HCT116 (cell line): Measurements from ENCODE around the gene ATP1B3. TPM values are rescaled to one million over a fixed set of nuclear protein-coding genes. Genes with fewer than 3 reads are reported as not detected.

ENCODE experiments used
- ATAC-seq: fragments of 200-7000 bp; cut with Tn5 transposase; 2 replicates; pipeline ENCODE4 v1.9.1; 2020; ENCODE audit warnings: mild to moderate bottlenecking, moderate library complexity
- BruUV-seq: library from RNA; stranded (reverse); fragments of 400-500 nt; replicated peaks from 2 replicates; lab custom pipeline; 2021; lab: Mats Ljungman, UMichigan
- CTCF ChIA-PET: fragments of 300-600 bp; sonication (Branson Sonifier 250); formaldehyde crosslinking; loops from one replicate; lab custom pipeline; 2021; ENCODE audit warnings: antibody characterized with exemption; lab: Charles Lee
- POLR2A ChIA-PET: fragments of 300-600, 350-600 bp; sonication (Branson Sonifier 250); formaldehyde crosslinking; loops from one replicate; lab custom pipeline; 2021; ENCODE audit warnings: antibody characterized with exemption; lab: Charles Lee
- RAD21 ChIA-PET, 2 experiments: fragments of 300-600 bp; sonication (Branson Sonifier 250); formaldehyde crosslinking; loops; one replicate each; lab custom pipeline; 2023; ENCODE audit warnings: low total read pairs in 2 of 2; ENCODE audit not compliant: uncharacterized antibody in 2 of 2, unreplicated experiment in 2 of 2, low non-redundant PET in 1 of 2; lab: Charles Lee
- DNase-seq: peaks from one replicate; pipeline ENCODE4 v3.0.0-alpha.2; 2010; ENCODE audit warnings: low read depth, low spot score
- H2AFZ ChIP-seq: fragments of 200-600 bp; shearing (Covaris generic), sonication (generic); 2 replicates; pipeline ENCODE4 v1.6.1; 2017; ENCODE audit warnings: low read depth, mixed run types, mixed read lengths, antibody characterized with exemption, low read length; ENCODE audit not compliant: poor library complexity, severe bottlenecking
- H3K27ac ChIP-seq: 2 replicates; pipeline ENCODE4 v1.5.1; 2012; ENCODE audit warnings: low read depth, low read length
- H3K27me3 ChIP-seq: fragments of 200-600 bp; sonication (generic); 2 replicates; pipeline ENCODE4 v1.6.1; 2016; ENCODE audit warnings: mixed run types, low read length, mixed read lengths; ENCODE audit not compliant: insufficient read depth
- H3K36me3 ChIP-seq, 2 experiments: fragments of 200-500 bp in 1 of 2; fragments of 200-600 bp in 1 of 2; sonication (Bioruptor generic) in 1 of 2; sonication (generic) in 1 of 2; 2 replicates each; pipeline versions ENCODE4 v1.5.1 to v1.6.1; 2014 to 2016; ENCODE audit warnings: low read length in 2 of 2, inconsistent platforms in 1 of 2, mixed read lengths in 1 of 2, mixed run types in 1 of 2; ENCODE audit not compliant: insufficient read depth in 2 of 2, control insufficient read depth in 1 of 2
- H3K4me1 ChIP-seq, 2 experiments: fragments of 200-600 bp in 1 of 2; sonication (generic) in 1 of 2; 2 replicates each; pipeline versions ENCODE4 v1.5.1 to v1.6.1; 2012 to 2017; ENCODE audit warnings: low read length in 2 of 2, inconsistent platforms in 1 of 2, mild to moderate bottlenecking in 1 of 2, mixed read lengths in 1 of 2, mixed run types in 1 of 2, moderate library complexity in 1 of 2; ENCODE audit not compliant: insufficient read depth in 2 of 2, control insufficient read depth in 1 of 2
- H3K4me2 ChIP-seq: fragments of 200-600 bp; sonication (generic); 2 replicates; pipeline ENCODE4 v1.6.1; 2017; ENCODE audit warnings: mixed run types, low read length, mixed read lengths
- H3K4me3 ChIP-seq, 2 experiments: fragments of 200-600 bp in 1 of 2; sonication (generic) in 1 of 2; replicated peaks in 1 of 2; 2 replicates each; pipeline ENCODE4 v1.5.1; 2011 to 2016; ENCODE audit warnings: low read length in 2 of 2, control low read depth in 1 of 2, low read depth in 1 of 2, mild to moderate bottlenecking in 1 of 2, mixed read lengths in 1 of 2, mixed run types in 1 of 2
- H3K79me2 ChIP-seq: fragments of 200-600 bp; sonication (generic); 2 replicates; pipeline ENCODE4 v1.6.1; 2017; ENCODE audit warnings: mild to moderate bottlenecking, mixed run types, low read length, moderate library complexity, mixed read lengths; ENCODE audit not compliant: insufficient read depth
- H3K9ac ChIP-seq: fragments of 200-600 bp; sonication (generic); 2 replicates; pipeline ENCODE4 v1.6.1; 2016; ENCODE audit warnings: low read length, mixed read lengths
- H3K9me2 ChIP-seq: fragments of 200-600 bp; sonication (generic), shearing (Covaris generic); 2 replicates; pipeline ENCODE4 v1.6.1; 2017; ENCODE audit warnings: mixed run types, mild to moderate bottlenecking, moderate library complexity; ENCODE audit not compliant: insufficient read depth
- H3K9me3 ChIP-seq, 2 experiments: fragments of 200-500 bp in 1 of 2; fragments of 200-600 bp in 1 of 2; sonication (Bioruptor generic) in 1 of 2; sonication (generic) in 1 of 2; 2 replicates each; pipeline ENCODE4 v1.6.1; 2014 to 2017; ENCODE audit warnings: low read length in 2 of 2, mixed read lengths in 2 of 2, inconsistent platforms in 1 of 2, low read depth in 1 of 2, mild to moderate bottlenecking in 1 of 2, mixed run types in 1 of 2, moderate library complexity in 1 of 2; ENCODE audit not compliant: control insufficient read depth in 1 of 2, insufficient read depth in 1 of 2
- H4K20me1 ChIP-seq: fragments of 200-600 bp; sonication (generic), shearing (Covaris generic); 2 replicates; pipeline ENCODE4 v1.6.1; 2017; ENCODE audit warnings: mixed run types, mild to moderate bottlenecking, moderate library complexity; ENCODE audit not compliant: insufficient read depth
- CBX3 ChIP-seq: IDR thresholded peaks from 2 replicates; pipeline ENCODE4 v1.6.1; 2012; ENCODE audit warnings: low read depth
- CEBPB ChIP-seq: IDR thresholded peaks from 2 replicates; pipeline ENCODE4 v1.6.1; 2012; ENCODE audit warnings: low read depth
- EGR1 ChIP-seq: IDR thresholded peaks from 2 replicates; pipeline ENCODE4 v1.6.1; 2012; ENCODE audit warnings: low read depth
- ELF1 ChIP-seq: IDR thresholded peaks from 2 replicates; pipeline ENCODE4 v1.6.1; 2012; ENCODE audit warnings: low read depth, borderline replicate concordance
- EZH2 ChIP-seq: fragments of 200-600 bp; sonication (generic); IDR thresholded peaks from 2 replicates; pipeline ENCODE4 v1.6.1; 2017; ENCODE audit warnings: antibody characterized with exemption, mixed run types
- EZH2phosphoT487 ChIP-seq: fragments of 200-600 bp; IDR thresholded peaks from 2 replicates; pipeline ENCODE4 v1.6.1; 2018; ENCODE audit warnings: antibody characterized with exemption, borderline replicate concordance
- FOSL1 ChIP-seq: IDR thresholded peaks from 2 replicates; pipeline ENCODE4 v1.6.1; 2012; ENCODE audit warnings: low read depth
- JUND ChIP-seq: IDR thresholded peaks from 2 replicates; pipeline ENCODE4 v1.6.1; 2012
- RAD21 ChIP-seq: IDR thresholded peaks from 2 replicates; pipeline ENCODE4 v1.6.1; 2012; ENCODE audit warnings: low read depth, mild to moderate bottlenecking
- SIN3A ChIP-seq: IDR thresholded peaks from 2 replicates; pipeline ENCODE4 v1.6.1; 2012; ENCODE audit warnings: low read depth
- SP1 ChIP-seq: IDR thresholded peaks from 2 replicates; pipeline ENCODE4 v1.6.1; 2012; ENCODE audit warnings: low read depth
- SRF ChIP-seq: IDR thresholded peaks from 2 replicates; pipeline ENCODE4 v1.6.1; 2012; ENCODE audit warnings: low read depth
- TCF7L2 ChIP-seq: IDR thresholded peaks from 2 replicates; pipeline ENCODE4 v1.7.0; 2011; ENCODE audit warnings: borderline replicate concordance, inconsistent platforms; ENCODE audit not compliant: insufficient read depth, insufficient read length; ENCODE audit errors: extremely low read depth
- YY1 ChIP-seq: IDR thresholded peaks from 2 replicates; pipeline ENCODE4 v1.6.1; 2011; ENCODE audit warnings: low read length, low read depth, moderate library complexity, mild to moderate bottlenecking; ENCODE audit not compliant: insufficient replicate concordance; ENCODE audit errors: extremely low read depth
- ZFX ChIP-seq: fragments of 450-650 bp; IDR thresholded peaks from 2 replicates; pipeline ENCODE4 v1.6.1; 2017
- ZNF274 ChIP-seq: fragments of 200-500 bp; sonication (Bioruptor generic); IDR thresholded peaks from 2 replicates; pipeline ENCODE4 v1.6.1; 2014; ENCODE audit warnings: mild to moderate bottlenecking, low read depth, low read length, inconsistent platforms
- intact Hi-C: fragments of 100-400 bp; cut with micrococcal nuclease; formaldehyde crosslinking; loops from 2 replicates; pipeline ENCODE4 v1.10.0; 2022
- total RNA-seq: library from RNA; stranded (reverse); gene quantifications from one replicate; pipeline ENCODE4 v1.2.1, GENCODE V29; 2021; ENCODE audit not compliant: unreplicated experiment
- TF ChIP-seq, protein P1 (sequence below): IDR thresholded peaks from 2 replicates; pipeline ENCODE4 v1.6.1; 2012
- TF ChIP-seq, protein P2 (sequence below), 3 experiments: fragments of 200-600 bp in 1 of 3; sonication (generic) in 1 of 3; IDR thresholded peaks in 2 of 3; conservative IDR thresholded peaks in 1 of 3; 2 replicates each; pipeline ENCODE4 v1.5.1; 2012 to 2017; ENCODE audit warnings: low read depth in 2 of 3, low read length in 2 of 3, antibody characterized with exemption in 1 of 3, borderline replicate concordance in 1 of 3, control low read depth in 1 of 3, mild to moderate bottlenecking in 1 of 3, mixed read lengths in 1 of 3, mixed run types in 1 of 3, moderate library complexity in 1 of 3; ENCODE audit not compliant: insufficient read depth in 1 of 3
- TF ChIP-seq, protein P3 (sequence below): IDR thresholded peaks from 2 replicates; pipeline ENCODE4 v1.6.1; 2012; ENCODE audit warnings: low read depth
- TF ChIP-seq, protein P4 (sequence below): IDR thresholded peaks from 2 replicates; pipeline ENCODE4 v1.6.1; 2012

ATP1B3 gene
- total RNA-seq, 1 experiment from 2014 or later, result 147 TPM

DNA sequence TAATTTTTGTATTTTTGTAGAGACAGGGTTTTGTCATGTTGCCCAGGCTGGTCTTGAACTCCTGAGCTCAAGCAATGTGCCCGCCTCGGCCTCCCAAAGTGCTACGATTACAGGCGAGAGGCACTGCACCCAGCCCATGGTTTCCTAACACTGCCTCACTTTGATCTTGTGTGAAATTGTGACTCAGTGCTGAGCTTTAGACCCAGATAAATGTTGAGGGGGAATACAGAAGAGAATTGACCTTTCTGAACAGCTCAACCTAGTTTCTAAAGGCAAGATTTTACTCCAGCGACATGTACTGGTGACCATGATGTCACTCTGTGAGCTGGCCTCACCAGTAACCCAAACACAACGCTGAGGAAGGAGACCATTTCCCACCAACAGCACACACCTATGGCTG lies 73.5 kb downstream of the ATP1B3 start:
- Histone ChIP-seq H3K36me3 (0 out of 4 replicates have a peak, but pooled peaks cover 0 to 2% of the 10 kb centered on the region in 2 experiments), H3K9ac (no peak overlapping the region), H4K20me1 (no peaks in the 10 kb centered on the region), H3K9me3 (no peaks in the 10 kb centered on the region), H3K27me3 (no peaks in the 10 kb centered on the region), H3K27ac (no peak overlapping the region), H3K4me2 (no peak overlapping the region), H3K9me2 (no peaks in the 10 kb centered on the region), H2AFZ (no peak overlapping the region), H3K4me3 (no peak overlapping the region), H3K79me2 (no peaks in the 10 kb centered on the region)
- no peak for ATAC-seq
- ChIA-PET CTCF (no interaction called here), POLR2A (no interaction called here), RAD21 (no interaction called here)
- DNase-seq, result no peak
- BruUV-seq, result no TSS peak
- intact Hi-C loops, result no loop called here
- TF ChIP-seq, protein P1, sequence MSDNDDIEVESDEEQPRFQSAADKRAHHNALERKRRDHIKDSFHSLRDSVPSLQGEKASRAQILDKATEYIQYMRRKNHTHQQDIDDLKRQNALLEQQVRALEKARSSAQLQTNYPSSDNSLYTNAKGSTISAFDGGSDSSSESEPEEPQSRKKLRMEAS, result no peak
- TF ChIP-seq, protein P2, sequence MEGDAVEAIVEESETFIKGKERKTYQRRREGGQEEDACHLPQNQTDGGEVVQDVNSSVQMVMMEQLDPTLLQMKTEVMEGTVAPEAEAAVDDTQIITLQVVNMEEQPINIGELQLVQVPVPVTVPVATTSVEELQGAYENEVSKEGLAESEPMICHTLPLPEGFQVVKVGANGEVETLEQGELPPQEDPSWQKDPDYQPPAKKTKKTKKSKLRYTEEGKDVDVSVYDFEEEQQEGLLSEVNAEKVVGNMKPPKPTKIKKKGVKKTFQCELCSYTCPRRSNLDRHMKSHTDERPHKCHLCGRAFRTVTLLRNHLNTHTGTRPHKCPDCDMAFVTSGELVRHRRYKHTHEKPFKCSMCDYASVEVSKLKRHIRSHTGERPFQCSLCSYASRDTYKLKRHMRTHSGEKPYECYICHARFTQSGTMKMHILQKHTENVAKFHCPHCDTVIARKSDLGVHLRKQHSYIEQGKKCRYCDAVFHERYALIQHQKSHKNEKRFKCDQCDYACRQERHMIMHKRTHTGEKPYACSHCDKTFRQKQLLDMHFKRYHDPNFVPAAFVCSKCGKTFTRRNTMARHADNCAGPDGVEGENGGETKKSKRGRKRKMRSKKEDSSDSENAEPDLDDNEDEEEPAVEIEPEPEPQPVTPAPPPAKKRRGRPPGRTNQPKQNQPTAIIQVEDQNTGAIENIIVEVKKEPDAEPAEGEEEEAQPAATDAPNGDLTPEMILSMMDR (IDR thresholded peaks at IDR 0.05 in 2 of 3, conservative IDR thresholded peaks at IDR 0.05 in 1 of 3; ENCODE audit: borderline replicate concordance in 1 of 3, insufficient read depth in 1 of 3, low read depth in 2 of 3, low read length in 2 of 3), result no peak
- TF ChIP-seq JUND (no peak), RAD21 (no peak), SIN3A (no peak), EGR1 (no peak), TCF7L2 (no peak), CEBPB (no peak), SP1 (no peak), ZFX (no peak), SRF (no peak), ELF1 (no peak), EZH2phosphoT487 (no peak), YY1 (no peak), ZNF274 (no peak), FOSL1 (no peak), CBX3 (no peak), EZH2 (no peak)
- TF ChIP-seq, protein P3, sequence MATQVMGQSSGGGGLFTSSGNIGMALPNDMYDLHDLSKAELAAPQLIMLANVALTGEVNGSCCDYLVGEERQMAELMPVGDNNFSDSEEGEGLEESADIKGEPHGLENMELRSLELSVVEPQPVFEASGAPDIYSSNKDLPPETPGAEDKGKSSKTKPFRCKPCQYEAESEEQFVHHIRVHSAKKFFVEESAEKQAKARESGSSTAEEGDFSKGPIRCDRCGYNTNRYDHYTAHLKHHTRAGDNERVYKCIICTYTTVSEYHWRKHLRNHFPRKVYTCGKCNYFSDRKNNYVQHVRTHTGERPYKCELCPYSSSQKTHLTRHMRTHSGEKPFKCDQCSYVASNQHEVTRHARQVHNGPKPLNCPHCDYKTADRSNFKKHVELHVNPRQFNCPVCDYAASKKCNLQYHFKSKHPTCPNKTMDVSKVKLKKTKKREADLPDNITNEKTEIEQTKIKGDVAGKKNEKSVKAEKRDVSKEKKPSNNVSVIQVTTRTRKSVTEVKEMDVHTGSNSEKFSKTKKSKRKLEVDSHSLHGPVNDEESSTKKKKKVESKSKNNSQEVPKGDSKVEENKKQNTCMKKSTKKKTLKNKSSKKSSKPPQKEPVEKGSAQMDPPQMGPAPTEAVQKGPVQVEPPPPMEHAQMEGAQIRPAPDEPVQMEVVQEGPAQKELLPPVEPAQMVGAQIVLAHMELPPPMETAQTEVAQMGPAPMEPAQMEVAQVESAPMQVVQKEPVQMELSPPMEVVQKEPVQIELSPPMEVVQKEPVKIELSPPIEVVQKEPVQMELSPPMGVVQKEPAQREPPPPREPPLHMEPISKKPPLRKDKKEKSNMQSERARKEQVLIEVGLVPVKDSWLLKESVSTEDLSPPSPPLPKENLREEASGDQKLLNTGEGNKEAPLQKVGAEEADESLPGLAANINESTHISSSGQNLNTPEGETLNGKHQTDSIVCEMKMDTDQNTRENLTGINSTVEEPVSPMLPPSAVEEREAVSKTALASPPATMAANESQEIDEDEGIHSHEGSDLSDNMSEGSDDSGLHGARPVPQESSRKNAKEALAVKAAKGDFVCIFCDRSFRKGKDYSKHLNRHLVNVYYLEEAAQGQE, result no peak
- TF ChIP-seq, protein P4, sequence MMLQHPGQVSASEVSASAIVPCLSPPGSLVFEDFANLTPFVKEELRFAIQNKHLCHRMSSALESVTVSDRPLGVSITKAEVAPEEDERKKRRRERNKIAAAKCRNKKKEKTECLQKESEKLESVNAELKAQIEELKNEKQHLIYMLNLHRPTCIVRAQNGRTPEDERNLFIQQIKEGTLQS, result no peak
- TF ChIP-seq, all 23 proteins: peak for 0
- no peaks in the 10 kb centered on the region; a peak in 2 of 4 replicates for H3K4me1 ChIP-seq
